Uterus (tissue), 2 donors: Measurements from ENCODE around the gene TAS2R60.

Experiments used
- POLR2A ChIP-seq, 2 donors: fragments of 450-650 bp; IDR thresholded peaks; one replicate each; pipeline ENCODE4 v1.6.1; 2016; ENCODE audit warnings: antibody characterized with exemption in 2 of 2, mild to moderate bottlenecking in 1 of 2, moderate library complexity in 1 of 2
- TF ChIP-seq, protein P1 (sequence below), 4 experiments: fragments of 200-600 bp in 2 of 4; fragments of 450-650 bp in 2 of 4; sonication (generic) in 2 of 4; IDR thresholded peaks; one replicate each; pipeline ENCODE4 v1.5.1; 2016 to 2019; ENCODE audit warnings: antibody characterized with exemption in 4 of 4, mild to moderate bottlenecking in 2 of 4, moderate library complexity in 1 of 4

- TF ChIP-seq, protein P1, sequence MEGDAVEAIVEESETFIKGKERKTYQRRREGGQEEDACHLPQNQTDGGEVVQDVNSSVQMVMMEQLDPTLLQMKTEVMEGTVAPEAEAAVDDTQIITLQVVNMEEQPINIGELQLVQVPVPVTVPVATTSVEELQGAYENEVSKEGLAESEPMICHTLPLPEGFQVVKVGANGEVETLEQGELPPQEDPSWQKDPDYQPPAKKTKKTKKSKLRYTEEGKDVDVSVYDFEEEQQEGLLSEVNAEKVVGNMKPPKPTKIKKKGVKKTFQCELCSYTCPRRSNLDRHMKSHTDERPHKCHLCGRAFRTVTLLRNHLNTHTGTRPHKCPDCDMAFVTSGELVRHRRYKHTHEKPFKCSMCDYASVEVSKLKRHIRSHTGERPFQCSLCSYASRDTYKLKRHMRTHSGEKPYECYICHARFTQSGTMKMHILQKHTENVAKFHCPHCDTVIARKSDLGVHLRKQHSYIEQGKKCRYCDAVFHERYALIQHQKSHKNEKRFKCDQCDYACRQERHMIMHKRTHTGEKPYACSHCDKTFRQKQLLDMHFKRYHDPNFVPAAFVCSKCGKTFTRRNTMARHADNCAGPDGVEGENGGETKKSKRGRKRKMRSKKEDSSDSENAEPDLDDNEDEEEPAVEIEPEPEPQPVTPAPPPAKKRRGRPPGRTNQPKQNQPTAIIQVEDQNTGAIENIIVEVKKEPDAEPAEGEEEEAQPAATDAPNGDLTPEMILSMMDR (IDR thresholded peaks at IDR 0.05): no peak
- TF ChIP-seq POLR2A (IDR thresholded peaks at IDR 0.05): no peak
These were observed 10.9 kb downstream of the TAS2R60 start for GRCh38 chr7:143454091-143454680.
